NCI-H128 (cell line): Measurements from ENCODE around the gene RAB8B.
"Not testable (repeated sequence)": the region's sequence is repeated elsewhere in the genome, so short reads cannot be mapped to it uniquely, and the experiment has no call there.

Experiments used
- DNase-seq: peaks from one replicate; lab custom pipeline; 2025; ENCODE audit not compliant: unreplicated experiment; lab: John Stamatoyannopoulos, UW

Gene RAB8B

DNA sequence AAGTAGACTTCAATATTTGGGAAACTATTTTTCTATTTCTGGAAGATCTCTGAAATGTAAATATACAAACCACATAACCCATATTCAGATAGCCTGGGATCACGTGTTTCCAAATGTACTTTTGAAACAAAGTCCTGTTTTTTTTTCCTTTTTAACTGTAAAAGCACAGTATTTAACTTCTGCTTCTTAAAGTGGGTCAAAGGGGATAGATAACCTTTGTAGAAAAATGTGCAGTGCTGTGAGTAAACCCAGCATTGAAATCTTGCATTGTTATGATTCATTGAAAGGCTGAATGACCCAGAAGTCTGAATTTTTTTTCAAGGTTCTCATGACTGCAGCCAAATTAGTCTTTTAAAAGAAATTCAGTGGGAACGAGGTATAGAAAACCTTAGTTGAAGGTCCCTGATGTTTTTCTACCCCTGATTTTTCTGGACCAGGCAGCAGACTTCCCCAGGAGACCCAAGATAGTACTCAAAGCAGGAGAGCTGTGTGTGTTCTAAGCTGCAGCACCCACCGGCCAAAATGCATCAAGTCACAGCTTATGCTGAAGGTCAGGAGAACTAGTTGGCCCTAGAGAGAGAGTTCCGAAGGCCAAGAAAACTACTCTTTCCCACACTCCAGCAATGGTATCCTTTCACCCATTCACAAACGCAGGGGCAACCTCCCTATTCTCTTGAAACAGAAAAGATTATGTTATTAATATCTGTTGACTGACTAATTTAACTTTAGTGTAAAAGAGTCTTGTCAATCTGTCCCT is 44.4 kb downstream of the RAB8B start:
- no peak for DNase-seq

DNA sequence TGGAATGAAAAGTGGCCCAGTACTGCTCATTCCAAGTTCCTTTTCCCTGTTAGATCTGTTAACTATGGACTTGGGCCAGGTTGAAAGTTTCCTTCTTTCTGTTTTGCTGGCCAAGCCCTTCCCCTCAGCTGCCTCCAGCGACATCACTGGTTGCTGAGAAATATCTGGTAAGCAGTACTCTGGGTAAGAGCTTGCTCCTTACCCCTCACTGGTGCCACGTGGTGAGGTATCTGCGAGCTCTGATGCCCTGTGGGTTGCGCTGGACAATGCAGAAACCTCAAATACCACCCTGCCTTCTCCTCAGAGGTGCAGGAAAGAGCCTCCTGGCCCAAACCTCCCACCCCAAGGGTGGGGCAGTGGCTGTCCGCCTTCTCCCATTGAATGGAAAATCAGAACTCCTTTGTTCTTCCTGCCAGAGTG is 45.1 kb downstream of the RAB8B start:
- DNase-seq, result no peak

DNA sequence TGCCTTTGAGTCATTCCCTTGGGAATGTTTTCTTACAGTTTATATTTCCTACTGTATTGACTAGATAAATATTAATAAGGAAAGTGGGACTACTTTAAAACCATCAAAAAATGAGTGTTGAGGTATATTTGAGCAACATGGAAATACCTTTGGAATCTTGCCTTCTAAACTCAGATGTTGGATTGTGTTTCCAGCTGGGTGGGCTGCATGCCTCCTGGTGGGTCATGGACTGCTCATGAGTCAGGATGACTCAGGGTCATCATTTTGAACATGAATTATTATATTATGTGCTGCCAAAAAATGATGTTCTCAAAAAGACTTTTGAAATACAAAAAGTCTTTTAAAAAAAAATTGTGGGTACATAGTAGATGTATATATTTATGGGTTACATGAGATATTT is 46.9 kb downstream of the RAB8B start:
- DNase-seq, result no peak

DNA sequence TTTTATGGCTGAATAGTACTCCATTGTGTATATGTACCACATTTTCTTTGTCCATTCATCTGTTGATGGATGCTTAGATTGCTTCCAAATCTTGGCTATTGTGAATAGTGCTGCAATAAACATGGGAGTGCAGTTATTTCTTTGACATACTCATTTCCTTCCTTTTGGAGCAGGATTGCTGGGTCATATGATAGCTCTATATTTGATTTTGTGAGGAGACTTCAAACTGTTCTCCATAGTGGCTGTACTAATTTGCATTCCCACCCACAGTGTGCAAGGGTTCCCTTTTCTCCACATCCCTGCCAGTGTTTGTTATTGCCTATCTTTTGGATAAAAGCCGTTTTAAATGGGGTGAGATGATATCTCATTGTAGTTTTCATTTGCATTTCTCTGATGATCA is 47.7 kb downstream of the RAB8B start:
- not testable (repeated sequence) for DNase-seq

DNA sequence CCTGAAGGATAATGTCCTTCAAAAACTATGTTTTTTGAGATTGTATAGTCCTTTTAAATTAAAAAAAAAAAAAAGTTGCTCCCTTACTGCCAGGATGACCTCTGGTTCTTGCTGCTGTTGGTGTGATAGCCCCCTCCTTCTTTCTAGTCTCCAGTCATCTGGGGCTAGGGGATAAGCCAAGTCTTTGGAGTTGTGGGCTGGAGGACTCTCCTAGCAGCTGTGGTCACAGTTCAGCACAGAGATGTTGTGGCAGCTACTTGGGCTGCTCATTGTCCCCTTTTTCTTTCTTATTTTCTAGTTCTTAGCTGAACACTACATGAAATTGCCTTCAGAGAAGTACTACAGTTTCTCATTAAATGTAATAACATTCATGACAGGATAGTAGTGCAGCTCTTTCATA is 48.8 kb downstream of the RAB8B start:
- no peak for DNase-seq

DNA sequence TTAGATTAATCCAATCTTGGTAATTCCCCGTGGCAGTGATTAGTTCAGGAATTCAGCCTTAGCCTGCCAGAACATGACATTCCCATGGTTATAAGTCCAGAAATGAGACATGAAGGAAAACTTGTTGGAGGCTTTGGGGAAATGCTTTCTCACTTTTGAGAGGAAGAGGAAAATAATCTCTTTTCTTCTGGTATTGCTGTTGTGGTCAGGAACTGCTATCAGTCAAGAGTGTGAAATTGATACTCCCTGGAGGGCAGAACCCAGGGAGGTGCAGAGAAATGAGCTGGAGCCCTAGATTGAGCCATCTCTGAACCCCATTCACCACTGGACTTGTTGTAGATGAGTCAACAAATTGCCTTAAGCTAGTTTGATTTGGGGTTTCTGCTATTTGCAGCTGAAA is 49.4 kb downstream of the RAB8B start:
- no peak for DNase-seq

DNA sequence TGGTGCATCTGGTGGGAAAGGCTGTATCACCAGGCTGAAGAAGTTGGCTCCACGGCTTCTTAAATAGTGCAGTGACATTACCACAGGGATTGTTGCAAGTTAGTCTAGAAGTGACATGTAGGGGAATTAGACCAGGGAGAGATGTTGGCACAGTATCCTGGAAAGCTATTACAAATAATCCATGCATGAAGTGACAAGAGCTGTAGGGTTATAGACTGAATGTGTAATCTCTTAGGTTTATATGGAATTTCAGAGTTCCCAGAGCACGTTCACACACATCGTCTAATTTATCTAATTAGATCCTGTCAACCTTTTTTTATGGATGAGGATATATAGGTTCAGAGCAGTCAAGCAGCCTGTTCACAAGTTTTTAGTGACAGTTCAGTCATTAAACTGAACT is 50.7 kb downstream of the RAB8B start:
- DNase-seq, result no peak

DNA sequence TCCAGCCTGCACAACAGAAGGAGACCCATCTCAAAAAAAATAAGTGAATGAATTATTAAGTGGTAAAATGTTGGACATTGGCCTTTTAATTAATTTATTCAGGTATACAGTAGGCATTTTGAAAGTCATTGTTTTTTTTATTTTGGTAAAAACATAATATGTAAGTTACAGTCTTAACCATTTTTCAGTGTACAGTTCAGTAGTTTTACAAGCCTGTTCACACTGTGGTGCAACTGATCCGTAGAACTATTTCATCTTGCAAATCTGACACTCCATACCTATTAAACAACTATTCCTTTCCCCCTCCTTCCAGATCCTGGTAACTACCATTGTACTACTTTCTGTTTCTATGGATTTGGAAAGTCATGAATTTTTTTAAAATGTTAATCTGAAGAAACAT is 51.9 kb downstream of the RAB8B start:
- no peak for DNase-seq

DNA sequence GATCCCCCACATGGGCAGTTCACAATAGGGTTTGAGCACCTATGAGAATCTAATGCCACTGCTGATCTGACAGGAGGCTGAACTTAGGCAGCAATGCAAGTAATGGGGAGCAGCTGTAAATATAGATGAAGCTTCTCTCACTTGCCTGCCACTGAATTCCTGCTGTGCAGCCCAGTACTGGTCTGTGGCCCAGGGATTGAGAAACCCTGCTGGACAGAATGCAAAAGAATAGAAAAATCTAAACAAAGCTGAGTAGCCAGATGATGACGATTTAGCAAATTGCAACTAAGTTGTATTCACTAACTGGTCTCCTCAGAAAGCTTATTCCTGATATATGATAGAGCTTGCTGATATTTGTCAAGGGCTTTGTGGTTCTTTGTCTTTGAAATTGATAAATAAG is 53.7 kb downstream of the RAB8B start:
- no peak for DNase-seq

DNA sequence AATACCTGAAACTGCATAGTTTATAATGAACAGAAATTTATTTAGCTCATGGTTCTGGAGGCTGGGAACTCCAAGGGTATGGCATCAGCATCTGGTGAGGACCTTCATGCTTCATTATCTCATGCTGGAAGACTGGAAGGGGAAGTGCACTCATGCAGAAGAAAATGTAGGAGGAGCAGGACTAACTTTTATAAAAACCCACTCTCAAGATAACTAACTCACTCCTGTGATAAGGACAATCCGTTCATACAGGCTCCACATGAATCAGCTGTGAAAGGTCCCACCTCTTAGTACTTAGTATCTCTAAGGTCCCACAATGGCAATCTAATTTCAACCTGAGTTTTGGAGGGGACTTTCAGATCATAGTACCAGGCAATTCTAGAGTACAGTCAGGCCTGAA is 54.4 kb downstream of the RAB8B start:
- DNase-seq, result no peak

DNA sequence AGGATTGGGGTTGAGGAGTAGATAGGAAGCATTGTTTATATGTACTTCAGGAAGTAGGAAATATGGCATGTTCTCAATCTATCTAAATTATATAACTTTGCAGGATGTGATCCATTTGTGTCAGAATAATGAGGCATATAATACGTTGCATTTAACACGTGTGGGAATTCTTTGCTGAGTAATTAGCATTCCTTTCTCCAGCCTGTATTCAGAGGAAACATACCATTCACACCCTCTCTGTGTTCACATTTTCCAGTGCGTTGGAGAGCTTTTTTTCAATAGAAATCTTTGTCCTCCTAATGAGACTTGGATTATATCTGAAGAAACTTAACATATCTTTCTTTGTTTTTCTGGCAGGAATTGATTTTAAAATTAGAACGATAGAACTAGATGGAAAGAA is 55.0 kb downstream of the RAB8B start:
- no peak for DNase-seq

DNA sequence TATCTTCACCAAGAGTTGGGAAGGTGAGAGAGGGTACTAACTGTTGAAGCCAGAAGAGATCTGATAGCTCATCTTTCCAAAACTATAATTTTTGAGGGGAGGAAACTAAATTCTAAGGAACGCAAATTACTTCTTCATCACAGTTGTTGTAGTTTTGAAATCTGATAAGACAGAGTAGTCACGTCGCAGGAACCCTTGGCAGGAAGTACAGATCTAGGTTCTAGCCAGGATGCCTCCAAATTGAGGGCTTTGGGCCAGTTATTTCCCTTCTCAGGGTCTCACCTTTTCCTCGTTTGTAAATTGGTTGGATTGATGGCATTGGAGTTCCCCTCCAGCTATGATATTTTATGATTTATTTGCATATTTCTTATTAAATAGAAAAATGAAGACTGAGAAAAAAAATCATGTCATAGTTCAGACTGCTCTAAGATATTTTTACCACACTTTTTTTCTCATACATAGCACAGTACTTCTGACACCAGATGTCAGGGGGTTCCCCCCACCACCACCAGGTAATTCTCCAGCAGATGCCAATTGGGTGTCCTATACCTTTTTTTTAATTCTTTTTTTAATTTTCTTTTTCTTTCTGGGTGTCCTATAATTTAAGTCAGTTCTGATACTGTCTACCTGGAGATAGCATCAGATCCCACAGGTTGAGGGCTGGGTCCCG is 55.7 kb downstream of the RAB8B start:
- DNase-seq, result no peak

DNA sequence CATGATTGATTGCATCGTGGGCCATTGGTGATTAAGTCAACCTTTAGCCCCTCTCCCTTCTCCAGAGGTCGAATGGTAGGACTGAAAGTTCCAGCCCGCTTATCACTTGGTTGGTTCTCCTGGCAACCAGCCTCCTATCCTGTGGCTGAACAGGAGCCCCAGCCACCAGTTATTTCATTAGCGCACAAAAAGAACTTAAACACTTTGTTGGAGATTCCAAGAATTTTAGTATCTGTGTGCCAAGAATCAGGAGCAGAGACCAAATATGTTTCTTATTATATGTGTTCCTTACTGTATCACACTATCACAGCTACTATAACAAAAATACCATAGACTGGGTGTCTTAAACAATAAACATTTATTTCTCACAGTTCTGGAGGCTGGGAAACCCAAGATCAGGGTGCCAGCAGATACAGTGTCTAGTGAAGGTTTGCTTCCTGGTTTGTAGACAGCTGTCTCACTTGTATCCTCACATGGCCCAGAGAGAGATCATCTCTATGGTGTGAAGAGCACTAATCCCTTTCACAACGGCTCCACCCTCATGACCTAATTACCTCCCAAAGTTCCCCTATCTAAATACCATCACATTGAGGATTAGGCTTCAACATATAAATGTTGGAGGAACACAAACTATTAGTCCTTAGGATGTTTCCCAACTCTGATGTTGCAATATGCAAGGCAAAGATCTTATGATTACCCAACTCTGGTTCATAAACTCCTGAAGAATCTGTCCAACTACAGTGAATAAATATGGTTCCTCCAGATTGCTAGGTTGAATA is 57.5 kb downstream of the RAB8B start:
- DNase-seq, result no peak

DNA sequence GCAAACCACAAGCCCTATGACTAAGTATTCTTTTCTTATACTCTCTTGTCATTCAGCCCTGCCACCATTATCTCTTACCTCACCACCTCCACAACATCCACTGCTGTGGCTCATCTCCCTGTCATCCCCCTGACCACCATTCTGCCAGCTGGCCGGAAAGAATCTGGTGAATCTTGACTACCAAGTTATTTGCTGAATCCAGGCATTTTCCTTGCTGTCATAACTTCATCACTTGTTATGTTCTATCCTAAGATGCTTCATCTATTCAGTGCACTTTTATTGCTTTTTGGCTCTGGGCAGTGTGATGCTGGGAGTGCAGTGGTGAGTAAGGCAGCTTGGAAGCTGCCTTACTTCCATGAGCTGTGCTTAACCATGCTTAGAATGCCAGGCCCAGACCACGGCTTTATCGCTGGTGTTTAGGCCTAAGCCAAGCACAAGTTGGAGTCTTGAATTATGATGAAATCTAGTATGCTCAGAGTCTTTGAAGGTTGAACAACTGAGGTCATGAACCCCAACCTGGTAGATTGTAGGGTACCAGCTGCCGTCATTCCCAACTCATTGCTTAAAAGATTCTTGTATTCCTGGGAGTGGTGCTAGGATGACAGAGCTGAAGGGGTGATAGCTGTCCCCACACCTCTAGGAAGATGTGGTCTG is 61.0 kb downstream of the RAB8B start:
- no peak for DNase-seq

DNA sequence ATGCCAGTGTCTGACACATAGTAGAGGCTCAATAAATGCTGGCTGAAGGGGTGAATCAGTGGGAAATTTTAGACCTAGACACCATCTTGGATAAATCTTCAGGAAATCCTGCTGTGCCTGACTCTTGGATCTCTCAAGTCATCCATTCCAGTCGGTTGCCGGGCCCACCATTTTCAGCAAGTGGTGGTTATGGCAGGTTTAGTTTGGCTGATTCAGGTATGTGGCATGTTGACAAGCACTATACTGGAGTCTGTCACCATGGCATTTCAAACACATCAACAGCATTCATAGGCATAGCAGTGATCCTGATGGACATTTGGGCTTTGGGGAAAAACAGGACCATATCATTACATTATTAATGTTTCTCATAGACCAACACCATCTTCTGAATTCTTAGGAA is 62.3 kb downstream of the RAB8B start:
- DNase-seq, result no peak

DNA sequence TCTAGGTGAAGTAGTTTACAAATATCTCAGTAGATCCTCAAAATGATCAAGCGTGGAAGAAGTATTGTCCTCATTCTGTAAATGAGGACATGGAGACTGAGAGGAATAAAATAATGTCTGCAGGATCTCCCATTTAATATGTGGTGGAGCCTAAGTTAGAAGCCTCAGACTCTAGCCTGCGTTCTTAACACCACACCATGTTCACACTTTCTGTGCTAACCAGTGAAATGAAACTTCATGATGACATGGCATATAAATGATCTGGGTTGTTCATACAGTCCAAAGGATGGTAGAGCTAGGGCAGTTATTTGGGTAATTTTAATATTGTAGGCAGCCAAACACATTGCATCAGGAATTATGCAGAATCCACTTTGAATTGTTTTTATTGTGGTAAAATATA is 62.9 kb downstream of the RAB8B start:
- DNase-seq, result no peak

DNA sequence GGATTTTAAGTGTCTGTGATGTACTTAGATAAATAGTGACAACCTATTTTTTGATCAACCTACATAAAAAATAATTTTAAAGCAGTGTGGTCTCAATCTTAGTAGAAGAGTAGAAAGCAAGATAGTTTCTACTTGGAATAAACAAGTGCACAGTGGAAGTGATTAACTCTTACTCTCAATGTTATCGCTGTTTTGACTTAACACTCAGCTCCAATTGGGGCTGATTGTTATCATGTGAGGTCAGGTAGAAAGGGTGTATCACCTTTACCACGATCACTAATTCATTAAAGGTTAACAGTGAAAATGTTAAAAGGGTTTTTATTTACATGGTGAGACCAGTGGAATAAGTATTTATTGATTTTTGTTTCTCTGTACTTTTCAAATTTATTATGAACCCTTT is 65.6 kb downstream of the RAB8B start:
- DNase-seq, result no peak

DNA sequence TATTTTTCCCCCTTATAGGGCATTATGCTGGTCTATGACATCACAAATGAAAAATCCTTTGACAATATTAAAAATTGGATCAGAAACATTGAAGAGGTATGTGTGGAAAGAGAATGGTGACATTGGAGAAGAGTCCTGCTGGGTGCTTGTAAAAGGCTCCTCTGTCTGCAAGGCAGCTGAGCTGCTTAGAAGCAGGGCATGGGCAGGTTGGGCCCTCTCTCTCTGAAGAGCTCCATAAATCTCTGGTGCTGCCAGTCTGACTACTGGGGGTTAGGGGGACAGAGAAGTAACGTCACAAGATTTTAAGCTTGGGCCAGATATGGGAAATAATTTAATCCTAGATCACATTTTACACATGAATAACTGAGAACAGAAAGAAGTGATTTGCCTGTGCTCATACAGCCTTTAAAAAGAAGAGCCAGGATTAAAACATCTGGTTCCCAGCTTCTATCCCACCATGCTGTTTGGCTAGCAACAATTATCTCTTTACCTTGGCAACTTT is 66.1 kb downstream of the RAB8B start:
- DNase-seq, result no peak

DNA sequence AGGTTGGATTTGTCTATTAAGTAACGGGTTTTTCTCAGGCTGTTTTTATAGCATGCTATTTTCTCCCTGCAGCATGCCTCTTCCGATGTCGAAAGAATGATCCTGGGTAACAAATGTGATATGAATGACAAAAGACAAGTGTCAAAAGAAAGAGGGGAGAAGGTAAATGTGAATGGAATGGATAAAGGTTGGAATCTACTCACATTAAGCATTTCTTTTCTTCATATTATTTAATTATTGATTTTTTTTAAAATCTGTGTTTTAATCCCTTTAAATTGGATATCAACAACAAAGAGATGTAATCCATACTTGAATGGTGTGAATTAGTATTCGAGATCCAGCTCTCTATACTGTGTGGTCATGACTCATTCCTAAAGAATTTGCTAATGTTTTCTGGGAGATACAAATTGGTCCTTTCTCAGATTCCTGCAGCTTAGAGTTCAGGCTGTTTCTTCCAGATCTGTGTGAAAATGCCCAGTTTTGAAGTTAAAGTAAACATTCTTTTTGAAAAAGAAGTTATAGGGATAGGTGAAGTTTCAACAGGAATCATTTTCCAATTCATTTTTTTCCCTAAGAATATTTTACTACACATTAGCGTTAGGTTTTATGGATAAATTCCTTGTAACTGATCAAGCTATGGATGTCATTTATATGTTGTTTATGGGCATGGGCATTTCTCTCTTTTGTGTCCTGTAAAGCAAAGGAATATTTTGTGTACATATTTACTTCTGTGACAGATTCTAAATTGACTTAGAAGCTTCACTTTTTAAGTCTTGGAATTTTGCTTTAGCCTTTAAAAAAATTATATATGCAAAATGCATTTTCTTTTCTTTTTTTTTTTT is 67.2 kb downstream of the RAB8B start:
- DNase-seq, result no peak

DNA sequence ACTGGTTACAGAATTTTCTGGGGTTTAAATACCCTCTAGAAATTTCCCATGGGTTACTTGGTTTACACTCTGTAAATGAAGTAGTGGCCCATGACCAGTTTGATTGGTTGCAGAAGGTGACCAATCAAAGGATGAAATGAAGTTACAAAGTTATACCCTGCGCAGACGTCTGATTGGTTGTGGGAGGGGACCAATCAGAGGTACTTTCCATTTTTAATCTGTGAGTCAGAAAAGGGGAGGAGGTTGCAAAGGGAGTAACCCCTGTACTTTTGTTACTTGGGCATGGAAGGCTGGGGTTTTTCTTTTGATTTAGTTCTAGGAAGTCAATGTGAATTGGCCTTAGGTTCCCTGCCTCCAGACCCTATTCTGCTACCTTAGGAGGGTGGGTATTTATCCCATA is 69.3 kb downstream of the RAB8B start:
- no peak for DNase-seq

DNA sequence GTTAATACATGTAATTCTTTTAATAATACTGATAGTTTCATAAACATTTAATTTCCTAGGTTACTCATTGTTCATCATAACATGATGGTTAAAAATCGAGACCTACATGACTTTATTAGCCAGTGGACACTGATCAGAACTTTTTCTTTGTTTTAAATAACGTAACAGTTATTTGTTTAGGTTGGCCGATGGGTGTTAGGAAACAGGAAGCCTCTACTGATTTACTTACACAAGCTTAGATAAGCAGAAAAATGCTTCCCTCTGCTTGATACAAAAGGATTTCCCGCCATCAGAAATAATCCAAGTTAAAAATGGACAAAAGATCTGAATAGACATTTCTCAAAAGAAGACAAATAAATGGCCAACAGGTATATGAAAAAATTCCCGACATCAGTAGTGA is 71.4 kb downstream of the RAB8B start:
- no peak for DNase-seq
